OCI-LY7 (cell line): Measurements from ENCODE around the gene NCLN. TPM values are rescaled to one million over a fixed set of nuclear protein-coding genes. Genes with fewer than 3 reads are reported as not detected.
A peak's percentile ranks its signal among the peaks of the same experiment; 100 is the strongest.

Experiments
- BruUV-seq: library from RNA; stranded (reverse); fragments of 400-500 nt; replicated peaks from 2 replicates; lab custom pipeline; 2021; lab: Mats Ljungman, UMichigan
- CTCF ChIA-PET: fragments of 300-600 bp; sonication (Branson Sonifier 250); formaldehyde crosslinking; loops from one replicate; lab custom pipeline; 2022; ENCODE audit warnings: antibody characterized with exemption; ENCODE audit not compliant: unreplicated experiment; lab: Charles Lee
- POLR2A ChIA-PET: fragments of 300-600 bp; sonication (Branson Sonifier 250); formaldehyde crosslinking; loops from one replicate; lab custom pipeline; 2022; ENCODE audit warnings: antibody characterized with exemption; lab: Charles Lee
- DNase-seq: peaks from one replicate; pipeline ENCODE4 v3.0.0-alpha.2; 2015; ENCODE audit warnings: low spot score
- H2AFZ ChIP-seq: fragments of 200-600 bp; sonication (generic), shearing (Covaris generic); 2 replicates; pipeline ENCODE4 v1.6.1; 2014; ENCODE audit warnings: mild to moderate bottlenecking, antibody characterized with exemption, low read length, moderate library complexity
- H3K27ac ChIP-seq: fragments of 200-600 bp; sonication (generic); 2 replicates; pipeline ENCODE4 v1.5.1; 2014; ENCODE audit warnings: mixed run types, low read depth, mild to moderate bottlenecking, moderate library complexity, low read length, inconsistent platforms; ENCODE audit not compliant: poor library complexity, severe bottlenecking
- H3K36me3 ChIP-seq: fragments of 200-600 bp; sonication (generic); 2 replicates; pipeline ENCODE4 v1.6.1; 2014; ENCODE audit warnings: mild to moderate bottlenecking, antibody characterized with exemption, low read length, moderate library complexity, mixed read lengths; ENCODE audit not compliant: insufficient read depth
- H3K4me1 ChIP-seq: fragments of 200-600 bp; sonication (generic); 2 replicates; pipeline ENCODE4 v1.5.1; 2014; ENCODE audit warnings: mild to moderate bottlenecking, low read length; ENCODE audit not compliant: insufficient read depth, poor library complexity, severe bottlenecking
- H3K4me2 ChIP-seq: fragments of 200-600 bp; sonication (generic); 2 replicates; pipeline ENCODE4 v1.6.1; 2014; ENCODE audit warnings: mild to moderate bottlenecking, low read length
- H3K4me3 ChIP-seq: fragments of 200-600 bp; sonication (generic); 2 replicates; pipeline ENCODE4 v1.5.1; 2014; ENCODE audit warnings: mild to moderate bottlenecking, low read depth, low read length; ENCODE audit not compliant: poor library complexity, severe bottlenecking
- H3K79me2 ChIP-seq: fragments of 200-600 bp; sonication (generic); 2 replicates; pipeline ENCODE4 v1.6.1; 2016; ENCODE audit warnings: low read depth, mild to moderate bottlenecking, low read length, moderate library complexity, mixed read lengths; ENCODE audit not compliant: insufficient read depth
- H3K9me2 ChIP-seq: fragments of 200-600 bp; sonication (generic); 2 replicates; pipeline ENCODE4 v1.6.1; 2016; ENCODE audit warnings: mild to moderate bottlenecking, low read length, mixed read lengths; ENCODE audit not compliant: insufficient read depth
- H3K9me3 ChIP-seq: fragments of 200-600 bp; sonication (generic); 2 replicates; pipeline ENCODE4 v1.6.1; 2014; ENCODE audit warnings: mild to moderate bottlenecking, mixed run types, low read length, mixed read lengths
- H4K20me1 ChIP-seq: fragments of 200-600 bp; sonication (generic); 2 replicates; pipeline ENCODE4 v1.6.1; 2014; ENCODE audit warnings: mild to moderate bottlenecking, antibody characterized with exemption, low read length, moderate library complexity, mixed read lengths; ENCODE audit not compliant: insufficient read depth
- CTCF ChIP-seq: fragments of 200-600 bp; sonication (generic); conservative IDR thresholded peaks from 2 replicates; pipeline ENCODE4 v1.5.1; 2014; ENCODE audit warnings: mild to moderate bottlenecking, antibody characterized with exemption, low read length, moderate library complexity, mixed read lengths
- EZH2phosphoT487 ChIP-seq: fragments of 200-600 bp; sonication (generic); IDR thresholded peaks from 2 replicates; pipeline ENCODE4 v1.6.1; 2018; ENCODE audit warnings: low read depth, borderline replicate concordance, mild to moderate bottlenecking, mixed run types, antibody characterized with exemption, low read length, moderate library complexity, mixed read lengths
- intact Hi-C: fragments of 100-400 bp; cut with micrococcal nuclease; formaldehyde crosslinking; loops from one replicate; pipeline ENCODE4 v1.10.0; 2022; ENCODE audit not compliant: unreplicated experiment
- total RNA-seq, 2 experiments: library from RNA; depleted of rRNA in 1 of 2; stranded (reverse); fragments of >200 nt in 1 of 2; shearing (Covaris generic) in 1 of 2; gene quantifications; 2 replicates each; pipeline ENCODE4 v1.2.3, GENCODE V29; 2014 to 2022

The NCLN gene
- total RNA-seq, 2 experiments from 2014 or later, result 49.2 to 61.9 TPM

GRCh38 chr19:3179739-3180293 lies 5.9 kb upstream of the NCLN start:
- Histone ChIP-seq H3K9me2 (no peaks in the 10 kb centered on the region), H3K4me2 (peak overlapping the region; percentile 94), H3K9me3 (no peaks in the 10 kb centered on the region), H3K36me3 (no peaks in the 10 kb centered on the region), H4K20me1 (no peaks in the 10 kb centered on the region), H3K79me2 (no peaks in the 10 kb centered on the region), H3K27ac (peak overlapping the region; percentile 97), H3K4me1 (peaks cover 65% of the 10 kb centered on the region), H2AFZ (peak overlapping the region; percentile 39; the same call in 1 of the 2 replicates), H3K4me3 (peak overlapping the region; percentile 71)
- no TSS peak for BruUV-seq
- ChIA-PET CTCF (interaction anchor here (0.5 to 0.6 kb wide), 2 partner anchors 84 to 229 kb away, joined by 3 to 13 read pairs; no protein-coding TSS in a partner anchor), POLR2A (interaction anchor here (0.9 kb wide), 1 partner anchor 583 kb away, joined by 3 read pairs; the partner anchor contains the start of gene MRPL54)
- DNase-seq, result peak; percentile 34
- intact Hi-C loops, result no loop called here
- TF ChIP-seq EZH2phosphoT487 (no peak), CTCF (no peak)

GRCh38 chr19:3183721-3184641 lies 1.7 kb upstream of the NCLN start:
- Histone ChIP-seq H3K4me3 (no peak overlapping the region), H3K36me3 (peaks cover 8% of the 10 kb centered on the region; the same call in 1 of the 2 replicates), H3K79me2 (peaks cover 31% of the 10 kb centered on the region), H3K4me2 (peak overlapping the region; percentile 77), H2AFZ (no peak overlapping the region), H3K4me1 (peaks cover 45% of the 10 kb centered on the region), H4K20me1 (peaks cover 8% of the 10 kb centered on the region; the same call in 1 of the 2 replicates), H3K27ac (peak overlapping the region; percentile 72), H3K9me2 (no peaks in the 10 kb centered on the region), H3K9me3 (no peaks in the 10 kb centered on the region)
- CTCF ChIA-PET, result interaction anchor here (0.6 kb wide), 1 partner anchor 47 kb away, joined by 3 read pairs; no protein-coding TSS in a partner anchor
- intact Hi-C loops, result no loop called here
- no peak for TF ChIP-seq CTCF
- no peak for TF ChIP-seq EZH2phosphoT487
- POLR2A ChIA-PET, result interaction anchor here (0.6 to 0.9 kb wide), 3 partner anchors 39 to 1734 kb away, joined by 3 to 4 read pairs (median 3); no protein-coding TSS in a partner anchor
- DNase-seq, result no peak
- BruUV-seq, result no TSS peak
